ENCODE results near the gene EXO1.

Gene EXO1

GRCh38 chr1:241899210-241899609, 51.2 kb downstream of the EXO1 start:
- no peak for DNase-seq

GRCh38 chr1:241900381-241900780, 52.4 kb downstream of the EXO1 start:
- no peak for DNase-seq

- DNase-seq: no peak
These were observed 54.5 kb downstream of the EXO1 start for GRCh38 chr1:241902391-241903065.

- no peak for DNase-seq
These were observed 68.2 kb downstream of the EXO1 start for GRCh38 chr1:241916196-241916595.

- DNase-seq: no peak
These were observed 69.5 kb downstream of the EXO1 start for GRCh38 chr1:241917487-241917886.

- no peak for DNase-seq
These were observed 70.9 kb downstream of the EXO1 start for GRCh38 chr1:241918879-241919278.

GRCh38 chr1:241924080-241924808, 76.2 kb downstream of the EXO1 start:
- DNase-seq: no peak

- no peak for DNase-seq
These were observed 78.1 kb downstream of the EXO1 start for GRCh38 chr1:241926141-241926540.

- no peak for DNase-seq
These were observed 79.3 kb downstream of the EXO1 start for GRCh38 chr1:241927321-241927720.

GRCh38 chr1:241932845-241933244, 84.8 kb downstream of the EXO1 start:
- no peak for DNase-seq

GRCh38 chr1:241934201-241934848, 86.3 kb downstream of the EXO1 start:
- no peak for DNase-seq

GRCh38 chr1:241934866-241935265, 86.9 kb downstream of the EXO1 start:
- no peak for DNase-seq

All from stimulated activated CD4-positive, alpha-beta T cell treated with anti-CD3 and anti-CD28 coated beads, Interleukin-1b, Interleukin-23, amount 100 ng/mL, for 48 hours (primary cell).